CD14-positive monocyte (primary cell): ENCODE data around the gene CADM2. TPM values are rescaled to one million over a fixed set of nuclear protein-coding genes. Genes with fewer than 3 reads are reported as not detected.

Source experiments
- DNase-seq, 3 donors: peaks; one replicate each; pipeline ENCODE4 v3.0.0-alpha.2; 2011 to 2022
- H2AFZ ChIP-seq: 2 replicates; pipeline ENCODE4 v1.6.0; 2012; ENCODE audit warnings: mild to moderate bottlenecking, low read depth, low read length, inconsistent platforms; ENCODE audit not compliant: insufficient read depth, poor library complexity, severe bottlenecking
- H3K27ac ChIP-seq, 2 donors: 1 replicate in 1 of 2; 2 replicates in 1 of 2; pipeline ENCODE4 v1.5.1; 2012 to 2013; ENCODE audit warnings: low read length in 2 of 2, control low read depth in 1 of 2, inconsistent platforms in 1 of 2, low read depth in 1 of 2, mild to moderate bottlenecking in 1 of 2
- H3K27me3 ChIP-seq, 2 donors: one replicate each; pipeline versions ENCODE4 v1.6.0 to v1.6.1; 2011 to 2013; ENCODE audit warnings: low read length in 2 of 2; ENCODE audit not compliant: control insufficient read depth in 2 of 2, insufficient read depth in 2 of 2
- H3K36me3 ChIP-seq, 2 donors: replicated peaks in 1 of 2; 1 replicate in 1 of 2; 2 replicates in 1 of 2; pipeline versions ENCODE4 v1.5.1 to v1.6.1; 2012 to 2013; ENCODE audit warnings: low read length in 2 of 2, control low read depth in 1 of 2, inconsistent platforms in 1 of 2, mild to moderate bottlenecking in 1 of 2; ENCODE audit not compliant: insufficient read depth in 2 of 2, control insufficient read depth in 1 of 2
- H3K4me1 ChIP-seq, 2 donors: 1 replicate in 1 of 2; 2 replicates in 1 of 2; pipeline versions ENCODE4 v1.5.1 to v1.6.1; 2012 to 2013; ENCODE audit warnings: low read length in 2 of 2, control low read depth in 1 of 2, inconsistent platforms in 1 of 2, mild to moderate bottlenecking in 1 of 2, moderate library complexity in 1 of 2; ENCODE audit not compliant: insufficient read depth in 2 of 2, control insufficient read depth in 1 of 2
- H3K4me2 ChIP-seq: replicated peaks from 2 replicates; pipeline ENCODE3; 2012; ENCODE audit warnings: low read length, moderate library complexity, mild to moderate bottlenecking; ENCODE audit not compliant: poor library complexity, severe bottlenecking; ENCODE audit errors: extremely low read depth
- H3K4me3 ChIP-seq, 3 experiments: fragments of 200-600 bp in 1 of 3; sonication (generic) in 1 of 3; replicated peaks in 1 of 3; 1 replicate in 2 of 3; 2 replicates in 1 of 3; pipeline ENCODE4 v1.5.1; 2011 to 2013; ENCODE audit warnings: low read length in 3 of 3, mild to moderate bottlenecking in 3 of 3, control low read depth in 2 of 3, low read depth in 2 of 3, inconsistent platforms in 1 of 3, moderate library complexity in 1 of 3
- H3K79me2 ChIP-seq: 2 replicates; pipeline ENCODE4 v1.6.0; 2012; ENCODE audit warnings: mild to moderate bottlenecking, control low read depth, inconsistent platforms, low read length, moderate library complexity; ENCODE audit not compliant: insufficient read depth
- H3K9ac ChIP-seq: 2 replicates; pipeline ENCODE4 v1.6.0; 2017; ENCODE audit warnings: low read length, mild to moderate bottlenecking; ENCODE audit not compliant: insufficient read depth, poor library complexity, severe bottlenecking
- H3K9me3 ChIP-seq, 2 donors: replicated peaks in 1 of 2; 1 replicate in 1 of 2; 2 replicates in 1 of 2; pipeline versions ENCODE4 v1.5.1 to v1.6.1; 2012 to 2013; ENCODE audit warnings: low read length in 2 of 2, control low read depth in 1 of 2; ENCODE audit not compliant: control insufficient read depth in 1 of 2, insufficient read depth in 1 of 2
- H4K20me1 ChIP-seq: 2 replicates; pipeline ENCODE4 v1.6.0; 2012; ENCODE audit warnings: mild to moderate bottlenecking, low read length, control low read depth, moderate library complexity; ENCODE audit not compliant: insufficient read depth
- H3K27ac Mint-ChIP-seq, 7 donors: one replicate each; pipeline ENCODE4 v1.8.0; 2020; ENCODE audit warnings: mild to moderate bottlenecking in 7 of 7, mixed read lengths in 7 of 7, moderate library complexity in 6 of 7, inconsistent platforms in 2 of 7
- H3K27me3 Mint-ChIP-seq, 3 donors: one replicate each; pipeline ENCODE4 v1.8.0; 2021 to 2022; ENCODE audit warnings: low read depth in 3 of 3, mild to moderate bottlenecking in 3 of 3, mixed read lengths in 3 of 3, moderate library complexity in 3 of 3, inconsistent platforms in 1 of 3
- H3K36me3 Mint-ChIP-seq, 2 donors: one replicate each; pipeline ENCODE4 v1.8.0; 2020; ENCODE audit warnings: mixed read lengths in 2 of 2, inconsistent platforms in 1 of 2, mild to moderate bottlenecking in 1 of 2
- H3K4me1 Mint-ChIP-seq: one replicate; pipeline ENCODE4 v1.8.0; 2020; ENCODE audit warnings: mild to moderate bottlenecking, mixed read lengths
- H3K4me3 Mint-ChIP-seq, 2 donors: one replicate each; pipeline ENCODE4 v1.8.0; 2020; ENCODE audit warnings: mild to moderate bottlenecking in 2 of 2, mixed read lengths in 2 of 2, moderate library complexity in 1 of 2
- H3K9me3 Mint-ChIP-seq, 7 donors: one replicate each; pipeline ENCODE4 v1.8.0; 2020 to 2022; ENCODE audit warnings: mixed read lengths in 7 of 7, mild to moderate bottlenecking in 6 of 7, moderate library complexity in 6 of 7, inconsistent platforms in 2 of 7
- CTCF ChIP-seq: fragments of 200-600 bp; IDR thresholded peaks from one replicate; pipeline ENCODE4 v1.8.0; 2022; ENCODE audit warnings: antibody characterized with exemption, mild to moderate bottlenecking
- WGBS: methylation state at CpG from one replicate; pipeline ENCODE4 v1.1.5; 2013; ENCODE audit warnings: missing lambda C conversion rate; ENCODE audit not compliant: insufficient coverage; 5-methylcytosine and 5-hydroxymethylcytosine counted together
- intact Hi-C, 2 donors: fragments of 100-400 bp; cut with micrococcal nuclease; formaldehyde crosslinking; loops; one replicate each; pipeline versions ENCODE4 v1.15.0 to v1.15.1; 2023
- polyA plus RNA-seq, 3 donors: library from polyadenylated mRNA; depleted of rRNA in 1 of 3; unstranded in 2 of 3; stranded (reverse) in 1 of 3; fragments of 300-500 nt in 2 of 3; fragments of >200 nt in 1 of 3; fragmentation: Illumina TruSeq in 2 of 3; gene quantifications; 1 replicate in 2 of 3; 2 replicates in 1 of 3; pipeline ENCODE4 v1.2.3, GENCODE V29; 2012 to 2021

Gene CADM2
- polyA plus RNA-seq, 3 donors, result not detected

- Mint-ChIP-seq H3K4me1 (no peaks in the 10 kb centered on the region), H3K36me3 (no peaks in the 10 kb centered on the region), H3K27me3 (no peaks in the 10 kb centered on the region), H3K27ac (no peak overlapping the region), H3K4me3 (no peak overlapping the region), H3K9me3 (peaks cover 0 to 3% (median 0%) of the 10 kb centered on the region in 7 donors)
- no peak overlapping the region for H3K9ac ChIP-seq
- H3K79me2 ChIP-seq, result no peaks in the 10 kb centered on the region
- H3K36me3 ChIP-seq, result no peaks in the 10 kb centered on the region
- no peak for DNase-seq
- WGBS, result no CpG with 5 or more reads among the region's 1 CpG
- H3K9me3 ChIP-seq, result no peaks in the 10 kb centered on the region
- no peaks in the 10 kb centered on the region for H3K27me3 ChIP-seq
- H4K20me1 ChIP-seq, result no peaks in the 10 kb centered on the region
- H2AFZ ChIP-seq, result no peak overlapping the region
- H3K4me3 ChIP-seq, result no peak overlapping the region
- H3K4me1 ChIP-seq, result no peaks in the 10 kb centered on the region
- intact Hi-C loops, result no loop called here
- H3K4me2 ChIP-seq, result no peak overlapping the region
- TF ChIP-seq CTCF, result no peak
- H3K27ac ChIP-seq, result no peak overlapping the region
Observed at GRCh38 chr3:85051786-85052185, 93.0 kb downstream of the CADM2 start.

- no peaks in the 10 kb centered on the region for H3K27me3 ChIP-seq
- no peak for DNase-seq
- no peaks in the 10 kb centered on the region for H3K36me3 ChIP-seq
- no peaks in the 10 kb centered on the region for H3K79me2 ChIP-seq
- H3K4me3 ChIP-seq, result no peak overlapping the region
- no peak for TF ChIP-seq CTCF
- no peaks in the 10 kb centered on the region for H3K4me1 ChIP-seq
- no peak overlapping the region for H3K9ac ChIP-seq
- Mint-ChIP-seq H3K36me3 (no peaks in the 10 kb centered on the region), H3K9me3 (no peaks in the 10 kb centered on the region), H3K4me1 (no peaks in the 10 kb centered on the region), H3K4me3 (no peak overlapping the region), H3K27me3 (no peaks in the 10 kb centered on the region), H3K27ac (no peak overlapping the region)
- no peak overlapping the region for H3K27ac ChIP-seq
- no peaks in the 10 kb centered on the region for H4K20me1 ChIP-seq
- no CpG with 5 or more reads among the region's 1 CpG for WGBS
- intact Hi-C loops, result no loop called here
- no peak overlapping the region for H2AFZ ChIP-seq
- H3K4me2 ChIP-seq, result no peak overlapping the region
- H3K9me3 ChIP-seq, result no peaks in the 10 kb centered on the region
Observed at GRCh38 chr3:85053626-85054025, 94.8 kb downstream of the CADM2 start.
